Measurements from ENCODE around the gene SACM1L.

DNA sequence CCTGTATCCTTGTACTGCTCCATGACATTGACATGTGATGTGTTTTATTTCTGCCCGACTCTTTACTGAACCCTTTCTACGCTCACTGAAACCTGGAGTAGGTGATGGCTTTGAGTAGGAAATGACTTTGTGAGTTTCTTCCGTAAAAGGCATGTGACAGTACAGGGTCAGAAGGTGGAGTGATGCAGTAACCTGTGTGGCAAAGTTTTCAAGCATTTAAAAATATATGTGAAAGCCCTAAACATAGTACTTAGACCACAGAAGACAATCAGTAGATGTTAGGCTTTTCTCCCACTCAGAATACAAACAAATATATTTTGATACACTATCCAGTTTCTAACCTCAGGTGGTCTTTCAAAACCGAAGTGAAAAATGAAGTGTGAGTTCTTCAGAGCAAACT, 31.3 kb upstream of the SACM1L start:
- TF ChIP-seq EZH2 (IDR thresholded peaks at IDR 0.05): no peak
- TF ChIP-seq POLR2AphosphoS5 (IDR thresholded peaks at IDR 0.05; ENCODE audit: borderline replicate concordance, low read depth, low read length): no peak
- no peak for TF ChIP-seq FOXP2 (optimal IDR thresholded peaks at IDR 0.05; ENCODE audit: control extremely low read depth, extremely low read length, insufficient read depth)
